ENCODE measurements around the gene NSF. TPM values are rescaled to one million over a fixed set of nuclear protein-coding genes. Genes with fewer than 3 reads are reported as not detected.
A peak's percentile ranks its signal among the peaks of the same experiment; 100 is the strongest.

Gene NSF
- polyA plus RNA-seq, 4 donors: 14.1 to 29.9 (median 20.1) TPM

DNA sequence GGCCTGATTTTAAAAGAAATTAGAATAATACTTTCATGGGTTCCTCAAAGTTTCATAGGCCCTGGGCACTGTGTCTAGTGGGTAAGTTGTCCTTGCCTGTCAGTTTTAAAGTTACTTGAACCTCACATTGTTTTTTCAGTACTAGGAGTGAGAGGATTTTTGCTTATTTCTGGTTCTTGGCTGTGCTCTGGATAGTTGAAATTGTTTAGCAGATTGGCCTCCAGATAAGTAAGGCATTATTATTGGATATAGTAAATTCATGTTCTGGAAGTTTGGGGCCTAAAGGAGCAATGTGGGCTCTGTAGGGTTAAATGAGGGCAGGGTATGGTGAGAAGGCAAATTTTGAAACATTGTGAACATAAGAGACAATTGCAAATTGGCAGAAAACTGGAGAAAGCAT is 149.5 kb downstream of the NSF start:
- FAIRE-seq: no peak

DNA sequence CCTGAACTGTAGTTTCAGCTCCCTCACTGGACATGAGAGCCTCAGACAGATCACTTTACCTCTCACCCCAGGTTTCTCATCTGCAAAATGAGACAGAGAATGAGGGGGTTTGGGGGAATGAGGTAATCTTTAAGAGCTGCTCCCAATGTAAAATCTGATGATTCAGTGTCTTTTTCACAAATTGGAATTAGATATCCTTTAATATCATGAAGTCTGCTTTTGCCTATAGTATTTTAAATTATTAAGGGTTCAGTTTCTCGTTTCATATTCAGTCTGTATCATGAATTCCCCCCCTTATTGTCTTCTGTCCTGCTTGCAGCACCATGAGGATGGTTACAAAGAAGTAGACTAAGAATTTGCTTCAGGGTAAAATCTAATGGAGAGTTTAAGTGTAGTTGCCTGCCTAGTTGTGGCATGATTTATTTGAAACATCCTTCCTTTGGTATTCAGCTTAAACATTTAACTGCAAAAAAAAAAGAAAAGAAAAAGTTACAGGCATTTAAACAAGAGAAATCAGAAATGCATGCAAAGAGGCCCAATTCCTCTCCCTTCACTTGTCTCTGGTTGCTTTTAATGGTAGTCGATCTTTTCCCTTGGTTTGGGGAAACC is 150.8 kb downstream of the NSF start:
- peak overlapping the region in 1 of 3 donors; percentile 81 for H3K27ac ChIP-seq (ENCODE audit: low read depth in 1 of 3, low read length in 2 of 3)
- no peak for FAIRE-seq

More for the DNA sequence above, 149.5 kb downstream of the NSF start:
- peaks cover 0 to 27% (median 9%) of the 10 kb centered on the region in 3 donors for H3K4me1 ChIP-seq (ENCODE audit: control insufficient read depth in 3 of 3, insufficient read depth in 2 of 3, low read depth in 1 of 3, low read length in 2 of 3)
- no peak overlapping the region for H3K4me3 ChIP-seq (ENCODE audit: low read depth in 1 of 3, low read length in 3 of 3)
- H3K27ac ChIP-seq (ENCODE audit: low read depth in 1 of 3, low read length in 2 of 3): no peak overlapping the region
- H3K27me3 ChIP-seq (ENCODE audit: control insufficient read depth in 3 of 3, insufficient read depth in 3 of 3, low read length in 3 of 3): no peaks in the 10 kb centered on the region
- peaks cover 0 to 5% (median 2%) of the 10 kb centered on the region in 3 donors for H3K36me3 ChIP-seq (ENCODE audit: control insufficient read depth in 3 of 3, insufficient read depth in 2 of 3, low read depth in 1 of 3, low read length in 3 of 3)
- H3K9me3 ChIP-seq (ENCODE audit: control insufficient read depth in 2 of 2, insufficient read depth in 1 of 2, low read depth in 1 of 2, low read length in 1 of 2): no peaks in the 10 kb centered on the region
- no peak for DNase-seq

DNA sequence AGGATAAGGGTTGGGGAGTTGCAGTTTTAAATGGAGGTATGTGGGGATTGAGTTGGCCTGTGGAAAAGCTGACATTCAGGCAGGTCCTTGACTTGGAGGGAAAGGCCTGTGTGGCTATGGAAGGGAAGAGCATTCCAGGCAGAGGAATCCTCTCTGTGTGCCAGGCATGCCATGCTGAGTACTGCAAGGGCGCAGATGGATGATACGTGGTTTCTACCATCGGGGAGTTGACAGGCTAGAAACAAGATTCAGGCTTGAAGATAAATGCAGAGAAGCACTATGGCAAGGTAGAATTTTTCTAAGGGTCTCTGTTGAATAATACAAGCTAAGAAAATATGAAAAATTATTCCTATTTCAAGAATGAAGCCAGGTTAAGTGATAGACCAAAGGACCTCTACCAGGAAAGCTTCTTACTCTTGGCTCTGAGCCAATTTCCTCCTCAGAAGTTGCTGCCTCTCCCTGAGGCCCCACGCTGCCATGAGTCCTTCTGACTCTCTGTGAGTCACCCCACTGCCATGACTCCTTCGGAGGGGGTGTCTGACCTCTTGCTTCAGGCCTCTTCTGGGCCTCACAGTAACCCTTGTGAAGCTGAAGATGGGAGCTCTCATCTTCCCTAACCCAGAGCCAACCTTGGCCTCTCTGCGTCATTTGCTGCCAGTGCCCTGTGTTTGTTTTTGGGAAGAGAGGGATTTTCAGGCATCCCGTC is 152.2 kb downstream of the NSF start:
- Histone ChIP-seq H3K9me3 (ENCODE audit: control insufficient read depth in 2 of 2, insufficient read depth in 1 of 2, low read depth in 1 of 2, low read length in 1 of 2) (no peaks in the 10 kb centered on the region), H3K36me3 (ENCODE audit: control insufficient read depth in 3 of 3, insufficient read depth in 2 of 3, low read depth in 1 of 3, low read length in 3 of 3) (peaks cover 0 to 5% (median 2%) of the 10 kb centered on the region in 3 donors), H3K27me3 (ENCODE audit: control insufficient read depth in 3 of 3, insufficient read depth in 3 of 3, low read length in 3 of 3) (no peaks in the 10 kb centered on the region), H3K27ac (ENCODE audit: low read depth in 1 of 3, low read length in 2 of 3) (peak overlapping the region; percentile 50 to 81 (median 63)), H3K4me3 (ENCODE audit: low read depth in 1 of 3, low read length in 3 of 3) (no peak overlapping the region), H3K4me1 (ENCODE audit: control insufficient read depth in 3 of 3, insufficient read depth in 2 of 3, low read depth in 1 of 3, low read length in 2 of 3) (peaks cover 0 to 27% (median 9%) of the 10 kb centered on the region in 3 donors)
- FAIRE-seq: no peak
- WGBS, 3 donors: 67 to 75% (median 70%) methylated on average over 7 of the region's 7 CpGs
- DNase-seq: peak; percentile 88

More for the DNA sequence above, 150.8 kb downstream of the NSF start:
- peaks cover 0 to 27% (median 9%) of the 10 kb centered on the region in 3 donors for H3K4me1 ChIP-seq (ENCODE audit: control insufficient read depth in 3 of 3, insufficient read depth in 2 of 3, low read depth in 1 of 3, low read length in 2 of 3)
- DNase-seq: no peak
- no peak overlapping the region for H3K4me3 ChIP-seq (ENCODE audit: low read depth in 1 of 3, low read length in 3 of 3)
- WGBS, 3 donors: 84 to 88% (median 86%) methylated on average over 2 of the region's 2 CpGs
- peaks cover 0 to 5% (median 2%) of the 10 kb centered on the region in 3 donors for H3K36me3 ChIP-seq (ENCODE audit: control insufficient read depth in 3 of 3, insufficient read depth in 2 of 3, low read depth in 1 of 3, low read length in 3 of 3)
- H3K9me3 ChIP-seq (ENCODE audit: control insufficient read depth in 2 of 2, insufficient read depth in 1 of 2, low read depth in 1 of 2, low read length in 1 of 2): no peaks in the 10 kb centered on the region
- H3K27me3 ChIP-seq (ENCODE audit: control insufficient read depth in 3 of 3, insufficient read depth in 3 of 3, low read length in 3 of 3): no peaks in the 10 kb centered on the region

DNA sequence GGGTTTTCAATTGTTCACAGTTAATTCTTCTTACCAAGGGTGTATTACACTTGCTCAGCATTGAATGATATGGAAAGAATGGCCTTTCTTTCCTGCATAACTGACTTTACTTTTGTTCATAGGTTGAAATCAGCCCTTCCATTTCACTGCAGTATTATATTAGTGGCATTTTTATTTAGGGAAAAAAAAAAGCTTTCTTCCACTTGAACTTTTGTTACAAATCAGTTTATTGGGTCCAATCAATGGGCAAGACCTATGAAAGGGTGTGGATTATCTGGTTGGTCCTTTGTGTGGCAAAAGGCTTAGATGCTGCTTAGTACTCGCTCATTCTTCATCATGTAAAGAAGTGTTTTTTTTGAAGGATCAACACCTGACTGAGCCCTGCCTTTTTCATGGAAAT is 154.0 kb downstream of the NSF start:
- Histone ChIP-seq H3K9me3 (ENCODE audit: control insufficient read depth in 2 of 2, insufficient read depth in 1 of 2, low read depth in 1 of 2, low read length in 1 of 2) (no peaks in the 10 kb centered on the region), H3K4me3 (ENCODE audit: low read depth in 1 of 3, low read length in 3 of 3) (no peak overlapping the region), H3K27ac (ENCODE audit: low read depth in 1 of 3, low read length in 2 of 3) (no peak overlapping the region), H3K4me1 (ENCODE audit: control insufficient read depth in 3 of 3, insufficient read depth in 2 of 3, low read depth in 1 of 3, low read length in 2 of 3) (peaks cover 0 to 27% (median 9%) of the 10 kb centered on the region in 3 donors), H3K36me3 (ENCODE audit: control insufficient read depth in 3 of 3, insufficient read depth in 2 of 3, low read depth in 1 of 3, low read length in 3 of 3) (peaks cover 0 to 7% (median 0%) of the 10 kb centered on the region in 3 donors), H3K27me3 (ENCODE audit: control insufficient read depth in 3 of 3, insufficient read depth in 3 of 3, low read length in 3 of 3) (no peaks in the 10 kb centered on the region)
- no peak for DNase-seq
- WGBS, 3 donors: 95 to 100% (median 96%) methylated on average over 1 of the region's 1 CpG
- no peak for FAIRE-seq

DNA sequence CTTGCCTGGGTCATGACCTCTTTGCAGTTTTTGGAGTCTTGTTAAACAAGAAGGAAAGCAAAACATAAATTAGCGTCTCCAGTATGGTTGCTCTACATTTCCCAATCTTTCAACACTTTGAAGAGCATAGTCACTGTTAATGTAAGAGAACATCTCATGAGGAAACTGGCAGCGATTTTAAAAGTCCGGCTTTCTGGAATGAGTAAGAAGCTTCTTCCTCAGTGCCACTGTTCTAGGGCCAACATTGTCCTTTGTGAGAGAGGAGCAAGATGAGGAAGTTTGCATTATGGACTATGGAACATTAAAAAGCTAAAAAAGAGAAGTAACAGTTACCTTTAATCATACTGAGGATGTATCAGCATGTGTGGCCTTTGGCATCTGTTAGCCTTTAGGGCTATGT is 154.9 kb downstream of the NSF start:
- Histone ChIP-seq H3K36me3 (ENCODE audit: control insufficient read depth in 3 of 3, insufficient read depth in 2 of 3, low read depth in 1 of 3, low read length in 3 of 3) (peaks cover 0 to 14% (median 2%) of the 10 kb centered on the region in 3 donors), H3K27ac (ENCODE audit: low read depth in 1 of 3, low read length in 2 of 3) (no peak overlapping the region), H3K27me3 (ENCODE audit: control insufficient read depth in 3 of 3, insufficient read depth in 3 of 3, low read length in 3 of 3) (no peaks in the 10 kb centered on the region), H3K4me1 (ENCODE audit: control insufficient read depth in 3 of 3, insufficient read depth in 2 of 3, low read depth in 1 of 3, low read length in 2 of 3) (peaks cover 0 to 27% (median 9%) of the 10 kb centered on the region in 3 donors), H3K4me3 (ENCODE audit: low read depth in 1 of 3, low read length in 3 of 3) (no peak overlapping the region), H3K9me3 (ENCODE audit: control insufficient read depth in 2 of 2, insufficient read depth in 1 of 2, low read depth in 1 of 2, low read length in 1 of 2) (no peaks in the 10 kb centered on the region)
- FAIRE-seq (no peak), DNase-seq (no peak)
- 86 to 95% (median 94%) methylated on average over 3 of the region's 3 CpGs for WGBS, 3 donors

DNA sequence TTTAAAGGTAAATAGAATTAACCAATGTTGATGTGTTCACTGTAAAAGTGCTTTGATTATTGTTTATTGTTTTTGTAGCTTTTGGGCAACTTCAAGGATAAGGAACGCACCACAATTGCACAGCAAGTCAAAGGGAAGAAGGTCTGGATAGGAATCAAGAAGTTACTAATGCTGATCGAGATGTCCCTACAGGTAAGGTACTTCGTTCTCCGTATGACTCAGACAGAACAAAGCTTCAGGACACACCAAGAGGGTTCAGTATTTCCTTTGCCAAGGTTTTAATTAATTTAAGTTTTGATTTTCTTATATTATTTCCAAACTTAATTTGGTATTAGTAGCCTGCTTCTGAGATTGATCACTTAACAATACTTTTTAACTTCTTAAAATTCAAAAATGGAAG is 161.0 kb downstream of the NSF start:
- H3K27me3 ChIP-seq (ENCODE audit: control insufficient read depth in 3 of 3, insufficient read depth in 3 of 3, low read length in 3 of 3): no peaks in the 10 kb centered on the region
- no peaks in the 10 kb centered on the region for H3K9me3 ChIP-seq (ENCODE audit: control insufficient read depth in 2 of 2, insufficient read depth in 1 of 2, low read depth in 1 of 2, low read length in 1 of 2)
- H3K4me1 ChIP-seq (ENCODE audit: control insufficient read depth in 3 of 3, insufficient read depth in 2 of 3, low read depth in 1 of 3, low read length in 2 of 3): no peaks in the 10 kb centered on the region
- no peak for DNase-seq
- 87 to 96% (median 95%) methylated on average over 4 of the region's 4 CpGs for WGBS, 3 donors
- FAIRE-seq: no peak
- H3K36me3 ChIP-seq (ENCODE audit: control insufficient read depth in 3 of 3, insufficient read depth in 2 of 3, low read depth in 1 of 3, low read length in 3 of 3): peaks cover 0 to 20% (median 14%) of the 10 kb centered on the region in 3 donors
- no peak overlapping the region for H3K27ac ChIP-seq (ENCODE audit: low read depth in 1 of 3, low read length in 2 of 3)
- H3K4me3 ChIP-seq (ENCODE audit: low read depth in 1 of 3, low read length in 3 of 3): no peak overlapping the region

DNA sequence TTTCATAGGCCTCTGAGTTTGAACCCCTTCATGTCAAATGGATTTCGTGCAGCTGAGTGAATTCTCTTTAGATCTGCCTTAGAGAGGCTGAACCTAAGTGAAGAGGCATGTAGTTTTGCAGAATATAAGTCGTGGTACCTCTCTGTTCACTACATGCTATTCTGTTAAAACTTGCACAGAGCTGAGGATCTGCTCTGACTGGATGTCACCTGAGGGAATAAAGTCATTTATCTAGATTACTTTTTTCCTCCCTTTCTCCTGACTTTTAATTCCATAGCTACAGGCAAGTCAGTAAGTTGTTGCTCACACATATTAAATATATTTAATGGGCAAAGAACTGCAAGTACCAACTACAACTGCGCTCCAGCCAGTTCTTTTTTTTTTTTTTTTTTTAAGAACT is 163.3 kb downstream of the NSF start:
- H3K9me3 ChIP-seq (ENCODE audit: control insufficient read depth in 2 of 2, insufficient read depth in 1 of 2, low read depth in 1 of 2, low read length in 1 of 2): no peaks in the 10 kb centered on the region
- FAIRE-seq (no peak), DNase-seq (no peak)
- no peaks in the 10 kb centered on the region for H3K4me1 ChIP-seq (ENCODE audit: control insufficient read depth in 3 of 3, insufficient read depth in 2 of 3, low read depth in 1 of 3, low read length in 2 of 3)
- H3K27ac ChIP-seq (ENCODE audit: low read depth in 1 of 3, low read length in 2 of 3): no peak overlapping the region
- no peaks in the 10 kb centered on the region for H3K27me3 ChIP-seq (ENCODE audit: control insufficient read depth in 3 of 3, insufficient read depth in 3 of 3, low read length in 3 of 3)
- no peak overlapping the region for H3K4me3 ChIP-seq (ENCODE audit: low read depth in 1 of 3, low read length in 3 of 3)
- WGBS, 3 donors: 95 to 98% (median 96%) methylated on average over 3 of the region's 3 CpGs
- H3K36me3 ChIP-seq (ENCODE audit: control insufficient read depth in 3 of 3, insufficient read depth in 2 of 3, low read depth in 1 of 3, low read length in 3 of 3): peaks cover 0 to 27% (median 16%) of the 10 kb centered on the region in 3 donors

DNA sequence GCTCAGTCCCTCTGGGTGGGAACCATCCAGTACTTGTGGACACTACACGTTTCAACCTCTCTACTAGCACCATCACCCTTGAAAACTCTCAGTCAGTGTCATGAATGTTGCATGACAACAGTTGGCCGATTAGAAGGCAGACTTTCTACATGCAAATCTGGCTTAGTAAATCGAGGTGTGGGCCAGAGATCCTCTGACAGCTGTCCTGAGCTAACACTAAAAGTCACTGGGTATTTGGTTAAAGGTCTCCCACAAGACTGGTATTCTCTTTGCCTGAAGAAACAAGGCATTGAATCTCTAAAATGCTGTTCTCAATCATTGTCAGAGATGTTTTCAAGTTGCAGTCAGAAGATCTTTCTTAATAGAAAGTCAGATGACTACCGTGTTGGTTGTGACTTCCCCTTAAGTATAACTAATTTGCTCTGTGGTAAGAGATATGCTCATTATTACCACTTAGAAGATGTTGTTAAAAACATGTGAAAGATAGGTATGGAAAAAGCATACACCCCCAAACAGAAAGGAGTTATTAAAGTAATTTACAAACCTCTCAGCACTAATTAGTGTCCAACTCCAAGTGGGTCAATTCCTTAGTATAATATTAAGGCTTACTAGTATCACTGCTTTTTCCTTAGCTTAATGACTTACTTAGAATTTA is 165.7 kb downstream of the NSF start:
- Histone ChIP-seq H3K27me3 (ENCODE audit: control insufficient read depth in 3 of 3, insufficient read depth in 3 of 3, low read length in 3 of 3) (no peaks in the 10 kb centered on the region), H3K36me3 (ENCODE audit: control insufficient read depth in 3 of 3, insufficient read depth in 2 of 3, low read depth in 1 of 3, low read length in 3 of 3) (peaks cover 3 to 29% (median 16%) of the 10 kb centered on the region in 3 donors), H3K9me3 (ENCODE audit: control insufficient read depth in 2 of 2, insufficient read depth in 1 of 2, low read depth in 1 of 2, low read length in 1 of 2) (no peaks in the 10 kb centered on the region), H3K4me1 (ENCODE audit: control insufficient read depth in 3 of 3, insufficient read depth in 2 of 3, low read depth in 1 of 3, low read length in 2 of 3) (no peaks in the 10 kb centered on the region), H3K27ac (ENCODE audit: low read depth in 1 of 3, low read length in 2 of 3) (no peak overlapping the region), H3K4me3 (ENCODE audit: low read depth in 1 of 3, low read length in 3 of 3) (no peak overlapping the region)
- WGBS, 3 donors: 82 to 91% (median 85%) methylated on average over 4 of the region's 4 CpGs
- FAIRE-seq (no peak), DNase-seq (no peak)

Measured in small intestine (tissue), 7 donors.